ENCODE data around the gene PDZRN4. TPM values are rescaled to one million over a fixed set of nuclear protein-coding genes. Genes with fewer than 3 reads are reported as not detected.

PDZRN4 gene
- total and polyA plus RNA-seq, 2 experiments from 2014 or later, result 0.90 TPM; not detected in 1

- no peak overlapping the region for H3K4me2 ChIP-seq
- ATAC-seq, result no peak
- Mint-ChIP-seq H3K27me3 (ENCODE audit: insufficient read depth, low read depth, poor library complexity) (peaks cover 3% of the 10 kb centered on the region), H3K27ac (peak overlapping the region; percentile 9; the same call in 1 of the 2 replicates), H3K4me1 (peaks cover 9% of the 10 kb centered on the region), H3K9me3 (no peaks in the 10 kb centered on the region), H3K4me3 (no peak overlapping the region), H3K36me3 (ENCODE audit: low read depth) (no peaks in the 10 kb centered on the region)
- H3K27me3 ChIP-seq (ENCODE audit: insufficient read depth), result no peaks in the 10 kb centered on the region
- H2AFZ ChIP-seq, result no peak overlapping the region
- H3K36me3 ChIP-seq (ENCODE audit: insufficient read depth), result no peaks in the 10 kb centered on the region
- no peak overlapping the region for H3K27ac ChIP-seq (ENCODE audit: low read depth)
- no peak overlapping the region for H3K4me3 ChIP-seq
- no peaks in the 10 kb centered on the region for H3K79me2 ChIP-seq (replicated peaks; ENCODE audit: insufficient read depth)
- H4K20me1 ChIP-seq (replicated peaks; ENCODE audit: insufficient read depth), result no peaks in the 10 kb centered on the region
- no peaks in the 10 kb centered on the region for H3K9me2 ChIP-seq (ENCODE audit: insufficient read depth)
- H3F3A ChIP-seq (replicated peaks; ENCODE audit: low read depth), result no peaks in the 10 kb centered on the region
- TF ChIP-seq POLR2AphosphoS5 (IDR thresholded peaks at IDR 0.05; ENCODE audit: low read depth) (no peak), ZNF331 (CRISPR knock-in tag; IDR thresholded peaks at IDR 0.05; ENCODE audit: low read depth) (no peak), ZNF114 (CRISPR knock-in tag; IDR thresholded peaks at IDR 0.05) (no peak), STAT1 (IDR thresholded peaks at IDR 0.05; ENCODE audit: unreplicated experiment) (no peak), NANOG (IDR thresholded peaks at IDR 0.05; ENCODE audit: borderline replicate concordance) (no peak), EZH2phosphoT487 (IDR thresholded peaks at IDR 0.05; ENCODE audit: unreplicated experiment) (no peak), ZNF462 (CRISPR knock-in tag; IDR thresholded peaks at IDR 0.05) (no peak)
- DNase-seq (ENCODE audit: low spot score), result no peak
- H3K4me1 ChIP-seq (ENCODE audit: insufficient read depth), result no peaks in the 10 kb centered on the region
Observed at GRCh38 chr12:41507286-41507685, 319.2 kb downstream of the PDZRN4 start.
